ENCODE measurements around the gene ANTXRL. TPM values are rescaled to one million over a fixed set of nuclear protein-coding genes. Genes with fewer than 3 reads are reported as not detected.
A peak's percentile ranks its signal among the peaks of the same experiment; 100 is the strongest.

ANTXRL gene
- total RNA-seq, 1 donor from 2014 or later: not detected

DNA sequence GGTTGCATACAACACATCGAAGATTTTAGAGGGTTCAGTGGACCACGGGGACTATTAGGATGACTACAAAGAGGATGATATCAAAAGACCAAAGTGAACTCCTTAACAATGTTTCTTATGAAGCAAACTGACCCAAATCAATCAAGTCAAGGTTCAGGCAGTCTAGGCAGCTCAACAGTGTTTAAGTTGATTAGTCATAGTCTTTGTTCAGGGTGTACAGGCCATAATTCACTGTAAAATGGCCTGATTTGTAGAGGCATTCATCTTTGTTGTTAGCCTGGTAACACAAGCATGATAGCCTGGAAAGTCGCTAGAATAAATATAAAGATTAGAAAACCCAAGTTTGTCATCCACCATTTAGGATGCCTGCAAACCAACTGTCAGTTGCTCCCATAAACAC, 32.6 kb downstream of the ANTXRL start:
- Mint-ChIP-seq H3K27ac (ENCODE audit: unreplicated experiment) (no peak overlapping the region), H3K4me3 (ENCODE audit: unreplicated experiment) (no peak overlapping the region), H3K9me3 (ENCODE audit: low read depth) (no peaks in the 10 kb centered on the region), H3K36me3 (ENCODE audit: low read depth) (no peaks in the 10 kb centered on the region), H3K4me1 (ENCODE audit: low read depth) (no peaks in the 10 kb centered on the region), H3K27me3 (ENCODE audit: low read depth) (peaks cover 3% of the 10 kb centered on the region)
- TF ChIP-seq, protein P1, sequence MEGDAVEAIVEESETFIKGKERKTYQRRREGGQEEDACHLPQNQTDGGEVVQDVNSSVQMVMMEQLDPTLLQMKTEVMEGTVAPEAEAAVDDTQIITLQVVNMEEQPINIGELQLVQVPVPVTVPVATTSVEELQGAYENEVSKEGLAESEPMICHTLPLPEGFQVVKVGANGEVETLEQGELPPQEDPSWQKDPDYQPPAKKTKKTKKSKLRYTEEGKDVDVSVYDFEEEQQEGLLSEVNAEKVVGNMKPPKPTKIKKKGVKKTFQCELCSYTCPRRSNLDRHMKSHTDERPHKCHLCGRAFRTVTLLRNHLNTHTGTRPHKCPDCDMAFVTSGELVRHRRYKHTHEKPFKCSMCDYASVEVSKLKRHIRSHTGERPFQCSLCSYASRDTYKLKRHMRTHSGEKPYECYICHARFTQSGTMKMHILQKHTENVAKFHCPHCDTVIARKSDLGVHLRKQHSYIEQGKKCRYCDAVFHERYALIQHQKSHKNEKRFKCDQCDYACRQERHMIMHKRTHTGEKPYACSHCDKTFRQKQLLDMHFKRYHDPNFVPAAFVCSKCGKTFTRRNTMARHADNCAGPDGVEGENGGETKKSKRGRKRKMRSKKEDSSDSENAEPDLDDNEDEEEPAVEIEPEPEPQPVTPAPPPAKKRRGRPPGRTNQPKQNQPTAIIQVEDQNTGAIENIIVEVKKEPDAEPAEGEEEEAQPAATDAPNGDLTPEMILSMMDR (IDR thresholded peaks at IDR 0.05): no peak
- DNase-seq (ENCODE audit: low spot score): no peak

DNA sequence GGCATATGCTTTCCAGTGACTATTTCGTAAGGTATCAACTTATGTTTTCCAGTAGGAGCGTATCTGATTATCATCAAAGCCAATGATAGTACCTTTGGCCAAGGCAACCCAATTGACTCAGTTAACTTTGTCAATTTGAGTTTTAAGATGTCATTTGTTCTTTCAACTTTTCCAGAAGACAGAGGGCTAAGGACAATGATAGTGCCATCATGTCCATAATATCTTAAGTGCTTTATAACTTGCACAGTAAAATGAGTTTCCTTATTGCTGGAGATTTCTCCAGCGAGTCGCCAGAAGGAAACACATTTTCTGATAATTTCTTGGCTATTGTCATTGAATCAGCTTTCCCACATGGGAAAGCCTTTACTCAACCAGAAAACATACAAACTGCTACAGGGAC, 35.0 kb downstream of the ANTXRL start:
- TF ChIP-seq, protein P1 (IDR thresholded peaks at IDR 0.05): no peak
- H3K36me3 Mint-ChIP-seq (ENCODE audit: low read depth): no peaks in the 10 kb centered on the region
- H3K27ac Mint-ChIP-seq (ENCODE audit: unreplicated experiment): no peak overlapping the region
- peaks cover 4% of the 10 kb centered on the region for H3K27me3 Mint-ChIP-seq (ENCODE audit: low read depth)
- no peaks in the 10 kb centered on the region for H3K9me3 Mint-ChIP-seq (ENCODE audit: low read depth)
- no peaks in the 10 kb centered on the region for H3K4me1 Mint-ChIP-seq (ENCODE audit: low read depth)
- no peak overlapping the region for H3K4me3 Mint-ChIP-seq (ENCODE audit: unreplicated experiment)
- no peak for DNase-seq (ENCODE audit: low spot score)

DNA sequence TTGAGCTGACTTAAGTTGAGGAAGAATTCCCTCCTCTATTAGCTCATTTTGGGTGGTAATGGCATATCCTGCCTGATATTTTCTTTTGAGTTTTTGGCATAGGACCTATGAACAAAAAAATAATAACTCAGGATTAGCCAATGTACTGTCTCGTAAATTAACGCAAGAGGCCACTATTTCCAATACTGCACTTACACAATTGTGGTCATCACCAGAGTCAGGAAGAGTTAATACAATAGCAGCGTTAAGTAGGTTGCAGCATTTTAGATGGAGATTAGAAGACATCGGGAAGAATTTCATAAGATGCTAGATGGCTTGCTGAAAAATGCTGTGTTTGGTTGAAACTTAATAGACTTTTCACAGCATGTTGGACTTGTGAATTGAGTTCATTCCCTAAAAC, 36.4 kb downstream of the ANTXRL start:
- no peak for DNase-seq (ENCODE audit: low spot score)

DNA sequence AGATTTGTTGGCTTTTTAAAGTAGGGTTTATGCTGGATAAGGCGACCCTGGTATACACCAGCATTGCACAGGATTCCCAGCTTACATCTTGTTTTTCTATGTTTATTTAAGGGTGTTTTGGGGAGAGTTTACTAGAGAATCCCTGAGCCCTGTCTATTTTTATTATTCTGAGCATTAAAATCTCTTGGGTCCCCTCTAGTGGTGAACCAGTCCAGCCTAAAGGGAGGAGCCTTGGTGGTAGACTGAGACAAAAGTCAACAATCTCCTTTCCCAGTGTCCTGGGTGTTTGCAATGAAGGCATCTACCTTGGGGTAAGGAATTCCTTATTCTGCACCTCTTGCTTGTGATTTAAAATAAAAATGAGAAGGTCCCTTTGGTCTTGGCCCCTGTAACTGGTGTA, 38.2 kb downstream of the ANTXRL start:
- Mint-ChIP-seq H3K4me1 (ENCODE audit: low read depth) (no peaks in the 10 kb centered on the region), H3K9me3 (ENCODE audit: low read depth) (no peaks in the 10 kb centered on the region), H3K36me3 (ENCODE audit: low read depth) (no peaks in the 10 kb centered on the region), H3K4me3 (ENCODE audit: unreplicated experiment) (no peak overlapping the region), H3K27me3 (ENCODE audit: low read depth) (peaks cover 11% of the 10 kb centered on the region), H3K27ac (ENCODE audit: unreplicated experiment) (no peak overlapping the region)
- no peak for DNase-seq (ENCODE audit: low spot score)
- TF ChIP-seq, protein P1 (IDR thresholded peaks at IDR 0.05): peak; percentile 62

More for the DNA sequence above, 36.4 kb downstream of the ANTXRL start:
- Mint-ChIP-seq H3K9me3 (ENCODE audit: low read depth) (no peaks in the 10 kb centered on the region), H3K27me3 (ENCODE audit: low read depth) (peaks cover 8% of the 10 kb centered on the region), H3K27ac (ENCODE audit: unreplicated experiment) (no peak overlapping the region), H3K36me3 (ENCODE audit: low read depth) (no peaks in the 10 kb centered on the region), H3K4me3 (ENCODE audit: unreplicated experiment) (no peak overlapping the region), H3K4me1 (ENCODE audit: low read depth) (no peaks in the 10 kb centered on the region)
- TF ChIP-seq, protein P1 (IDR thresholded peaks at IDR 0.05): no peak

DNA sequence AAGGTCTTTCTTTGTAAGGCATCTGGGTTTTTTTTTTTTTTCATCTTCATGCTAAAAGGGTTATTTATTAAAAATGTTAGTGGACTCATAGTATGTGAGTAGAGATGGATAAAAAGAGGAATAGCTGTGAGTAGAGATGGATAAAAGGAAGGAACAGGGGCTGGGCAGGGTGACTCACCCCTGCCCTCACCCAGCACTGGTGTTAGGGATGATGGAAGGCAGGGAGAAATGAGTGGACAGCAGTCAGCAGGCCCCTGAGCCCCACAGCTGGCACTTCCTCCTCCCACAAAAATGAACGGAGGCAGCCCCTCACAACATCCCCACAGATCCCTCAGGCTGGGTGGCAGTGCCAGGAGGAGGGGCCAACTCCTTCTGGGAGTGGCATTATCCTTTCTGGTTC, 39.3 kb downstream of the ANTXRL start:
- Mint-ChIP-seq H3K4me1 (ENCODE audit: low read depth) (no peaks in the 10 kb centered on the region), H3K36me3 (ENCODE audit: low read depth) (no peaks in the 10 kb centered on the region), H3K4me3 (ENCODE audit: unreplicated experiment) (no peak overlapping the region), H3K9me3 (ENCODE audit: low read depth) (no peaks in the 10 kb centered on the region), H3K27ac (ENCODE audit: unreplicated experiment) (no peak overlapping the region), H3K27me3 (ENCODE audit: low read depth) (peaks cover 13% of the 10 kb centered on the region)
- no peak for DNase-seq (ENCODE audit: low spot score)
- TF ChIP-seq, protein P1 (IDR thresholded peaks at IDR 0.05): no peak

Data from chondrocyte (in vitro differentiated cells).